ENCODE results near the gene GTF2IRD1.

DNA sequence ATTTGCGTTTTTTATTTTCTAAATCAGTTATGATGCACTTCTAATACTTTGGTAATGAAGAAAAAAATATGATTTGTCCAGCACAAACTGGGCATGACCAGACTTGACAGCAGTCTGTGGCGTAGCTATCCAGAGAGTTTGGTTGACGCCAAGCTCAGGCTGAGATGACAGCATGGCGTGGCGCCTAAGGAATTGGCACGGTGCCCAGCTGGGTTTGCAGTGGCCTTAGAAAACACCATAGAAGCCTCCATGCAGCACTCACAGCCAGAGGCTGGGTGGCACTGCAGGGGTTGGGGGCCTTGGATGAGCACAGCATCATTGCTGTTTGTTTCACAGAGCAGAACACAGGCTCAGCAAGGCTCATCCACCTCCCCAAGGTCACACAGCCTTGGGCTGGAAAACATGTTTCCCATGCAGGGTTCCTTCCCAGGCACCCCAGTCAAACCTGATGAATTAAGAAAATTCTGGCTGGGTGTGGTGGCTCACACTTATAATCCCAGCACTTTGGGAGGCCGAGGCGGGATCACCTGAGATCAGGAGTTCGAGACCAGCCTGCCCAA, 88.9 kb downstream of the GTF2IRD1 start:
- TF ChIP-seq, protein P1, sequence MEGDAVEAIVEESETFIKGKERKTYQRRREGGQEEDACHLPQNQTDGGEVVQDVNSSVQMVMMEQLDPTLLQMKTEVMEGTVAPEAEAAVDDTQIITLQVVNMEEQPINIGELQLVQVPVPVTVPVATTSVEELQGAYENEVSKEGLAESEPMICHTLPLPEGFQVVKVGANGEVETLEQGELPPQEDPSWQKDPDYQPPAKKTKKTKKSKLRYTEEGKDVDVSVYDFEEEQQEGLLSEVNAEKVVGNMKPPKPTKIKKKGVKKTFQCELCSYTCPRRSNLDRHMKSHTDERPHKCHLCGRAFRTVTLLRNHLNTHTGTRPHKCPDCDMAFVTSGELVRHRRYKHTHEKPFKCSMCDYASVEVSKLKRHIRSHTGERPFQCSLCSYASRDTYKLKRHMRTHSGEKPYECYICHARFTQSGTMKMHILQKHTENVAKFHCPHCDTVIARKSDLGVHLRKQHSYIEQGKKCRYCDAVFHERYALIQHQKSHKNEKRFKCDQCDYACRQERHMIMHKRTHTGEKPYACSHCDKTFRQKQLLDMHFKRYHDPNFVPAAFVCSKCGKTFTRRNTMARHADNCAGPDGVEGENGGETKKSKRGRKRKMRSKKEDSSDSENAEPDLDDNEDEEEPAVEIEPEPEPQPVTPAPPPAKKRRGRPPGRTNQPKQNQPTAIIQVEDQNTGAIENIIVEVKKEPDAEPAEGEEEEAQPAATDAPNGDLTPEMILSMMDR (conservative IDR thresholded peaks at IDR 0.05 in 1 of 2, IDR thresholded peaks at IDR 0.05 in 1 of 2; ENCODE audit: extremely low read depth in 1 of 2, insufficient read depth in 1 of 2, low read depth in 1 of 2, low read length in 2 of 2) = no peak
- TF ChIP-seq EZH2 (IDR thresholded peaks at IDR 0.05; ENCODE audit: borderline replicate concordance, low read length) = no peak

All from mammary epithelial cell (primary cell).